Neural cell (in vitro differentiated cells): Measurements from ENCODE around the gene CMTR2. TPM values are rescaled to one million over a fixed set of nuclear protein-coding genes. Genes with fewer than 3 reads are reported as not detected.

Experiments
- H2AFZ ChIP-seq: fragments of 200-600, 300-800 bp; sonication (generic), shearing (Covaris generic); 2 replicates; pipeline ENCODE4 v1.6.0; 2014; ENCODE audit warnings: low read depth, mild to moderate bottlenecking, antibody characterized with exemption, low read length, moderate library complexity
- H3F3A ChIP-seq: fragments of 200-600 bp; shearing (Covaris generic); 2 replicates; pipeline ENCODE4 v1.6.1; 2016; ENCODE audit warnings: mild to moderate bottlenecking, moderate library complexity, mixed read lengths, antibody characterized with exemption, low read length; ENCODE audit not compliant: insufficient read depth, poor library complexity, severe bottlenecking
- H3K27ac ChIP-seq: fragments of 200-600, 300-800 bp; sonication (generic), shearing (Covaris generic); 2 replicates; pipeline ENCODE4 v1.5.1; 2014; ENCODE audit warnings: mild to moderate bottlenecking, low read length, moderate library complexity
- H3K27me3 ChIP-seq: fragments of 300-800, 200-600 bp; sonication (generic), shearing (Covaris generic); 2 replicates; pipeline ENCODE4 v1.6.0; 2014; ENCODE audit warnings: mild to moderate bottlenecking, low read depth, low read length, moderate library complexity; ENCODE audit not compliant: insufficient read depth
- H3K36me3 ChIP-seq: fragments of 300-800, 200-600 bp; sonication (generic), shearing (Covaris generic); 2 replicates; pipeline ENCODE4 v1.5.1; 2014; ENCODE audit warnings: mild to moderate bottlenecking, antibody characterized with exemption, low read length, moderate library complexity; ENCODE audit not compliant: insufficient read depth
- H3K4me2 ChIP-seq: fragments of 300-800, 200-600 bp; sonication (generic), shearing (Covaris generic); 2 replicates; pipeline ENCODE4 v1.6.0; 2014; ENCODE audit warnings: mild to moderate bottlenecking, low read length
- H3K4me3 ChIP-seq: fragments of 300-800, 200-600 bp; sonication (generic), shearing (Covaris generic); 2 replicates; pipeline ENCODE4 v1.5.1; 2014; ENCODE audit warnings: mild to moderate bottlenecking, low read length, moderate library complexity
- H3K79me2 ChIP-seq: fragments of 200-600 bp; shearing (Covaris generic); replicated peaks from 2 replicates; pipeline ENCODE4 v1.6.0; 2014; ENCODE audit warnings: mild to moderate bottlenecking, low read length, moderate library complexity; ENCODE audit not compliant: insufficient read depth
- H3K9ac ChIP-seq: fragments of 300-800, 200-600 bp; sonication (generic), shearing (Covaris generic); 2 replicates; pipeline ENCODE4 v1.6.1; 2016; ENCODE audit warnings: mild to moderate bottlenecking, low read length, mixed read lengths
- H3K9me2 ChIP-seq: fragments of 200-600 bp; shearing (Covaris generic); 2 replicates; pipeline ENCODE4 v1.6.1; 2016; ENCODE audit warnings: mild to moderate bottlenecking, low read length, mixed read lengths; ENCODE audit not compliant: insufficient read depth
- H3K9me3 ChIP-seq: fragments of 200-600, 300-800 bp; sonication (generic), shearing (Covaris generic); 2 replicates; pipeline ENCODE4 v1.6.1; 2016; ENCODE audit warnings: mild to moderate bottlenecking, mixed run types, low read length, moderate library complexity, mixed read lengths
- H4K20me1 ChIP-seq: fragments of 200-600 bp; shearing (Covaris generic); 2 replicates; pipeline ENCODE4 v1.6.1; 2016; ENCODE audit warnings: mild to moderate bottlenecking, mixed run types; ENCODE audit not compliant: insufficient read depth
- CTCF ChIP-seq: fragments of 450-650 bp; IDR thresholded peaks from 2 replicates; pipeline ENCODE4 v1.5.1; 2014; ENCODE audit warnings: antibody characterized with exemption, mild to moderate bottlenecking, moderate library complexity; ENCODE audit not compliant: poor library complexity, severe bottlenecking
- EP300 ChIP-seq: fragments of 450-650 bp; conservative IDR thresholded peaks from 2 replicates; pipeline ENCODE4 v1.6.1; 2014; ENCODE audit warnings: antibody characterized with exemption, mild to moderate bottlenecking, moderate library complexity; ENCODE audit not compliant: poor library complexity, severe bottlenecking
- EZH2 ChIP-seq: fragments of 200-600, 300-800 bp; shearing (Covaris generic), sonication (generic); IDR thresholded peaks from 2 replicates; pipeline ENCODE4 v1.6.1; 2014; ENCODE audit warnings: antibody characterized with exemption, low read length, borderline replicate concordance, mild to moderate bottlenecking; ENCODE audit not compliant: insufficient read depth, poor library complexity, severe bottlenecking
- MXI1 ChIP-seq: fragments of 450-650 bp; conservative IDR thresholded peaks from 2 replicates; pipeline ENCODE4 v1.6.1; 2014; ENCODE audit warnings: antibody characterized with exemption, mild to moderate bottlenecking; ENCODE audit not compliant: poor library complexity, severe bottlenecking
- POLR2AphosphoS5 ChIP-seq: IDR thresholded peaks from 2 replicates; pipeline ENCODE4 v1.6.1; 2012
- RAD21 ChIP-seq: fragments of 450-650 bp; conservative IDR thresholded peaks from 2 replicates; pipeline ENCODE4 v1.6.1; 2014; ENCODE audit warnings: antibody characterized with exemption, mild to moderate bottlenecking, moderate library complexity
- REST ChIP-seq: IDR thresholded peaks from 2 replicates; pipeline ENCODE4 v1.6.1; 2012; ENCODE audit warnings: borderline replicate concordance
- SMC3 ChIP-seq: fragments of 450-650 bp; conservative IDR thresholded peaks from 2 replicates; pipeline ENCODE4 v1.6.1; 2014; ENCODE audit warnings: antibody characterized with exemption, mild to moderate bottlenecking, moderate library complexity; ENCODE audit not compliant: poor library complexity
- TAF1 ChIP-seq: IDR thresholded peaks from 2 replicates; pipeline ENCODE4 v1.6.1; 2012; ENCODE audit warnings: low read depth
- polyA plus RNA-seq: library from polyadenylated mRNA; depleted of rRNA; stranded (reverse); fragments of >200 nt; gene quantifications from 2 replicates; pipeline ENCODE4 v1.2.3, GENCODE V29; 2014

Gene CMTR2
- polyA plus RNA-seq, 1 donor from 2014 or later = 46.9 TPM

- TF ChIP-seq RAD21 (no peak), EZH2 (no peak), TAF1 (no peak), POLR2AphosphoS5 (no peak), EP300 (no peak), SMC3 (no peak), REST (no peak), CTCF (no peak), MXI1 (no peak)
- Histone ChIP-seq H2AFZ (no peak overlapping the region), H3K27ac (no peak overlapping the region)
Observed at GRCh38 chr16:71244521-71244920, 44.7 kb downstream of the CMTR2 start.

GRCh38 chr16:71242601-71243000 is 46.6 kb downstream of the CMTR2 start:
- TF ChIP-seq REST (no peak), CTCF (no peak), EP300 (no peak), EZH2 (no peak)
- H3F3A ChIP-seq = no peaks in the 10 kb centered on the region
- H3K27me3 ChIP-seq = no peaks in the 10 kb centered on the region
- H3K36me3 ChIP-seq = no peaks in the 10 kb centered on the region
- H3K4me3 ChIP-seq = no peak overlapping the region
- H2AFZ ChIP-seq = no peak overlapping the region
- H4K20me1 ChIP-seq = no peaks in the 10 kb centered on the region
- no peak overlapping the region for H3K27ac ChIP-seq
- H3K4me2 ChIP-seq = no peak overlapping the region
- H3K9me3 ChIP-seq = no peaks in the 10 kb centered on the region
- no peaks in the 10 kb centered on the region for H3K9me2 ChIP-seq
- H3K79me2 ChIP-seq = no peaks in the 10 kb centered on the region
- H3K9ac ChIP-seq = no peak overlapping the region

More at GRCh38 chr16:71244521-71244920, 44.7 kb downstream of the CMTR2 start:
- Histone ChIP-seq H3K9me2 (no peaks in the 10 kb centered on the region), H3K36me3 (no peaks in the 10 kb centered on the region), H3K9ac (no peak overlapping the region), H3K27me3 (no peaks in the 10 kb centered on the region), H3F3A (no peaks in the 10 kb centered on the region), H3K4me3 (no peak overlapping the region), H3K79me2 (no peaks in the 10 kb centered on the region), H3K4me2 (no peak overlapping the region), H3K9me3 (no peaks in the 10 kb centered on the region), H4K20me1 (no peaks in the 10 kb centered on the region)
